ENCODE results near the gene LIPC. TPM values are rescaled to one million over a fixed set of nuclear protein-coding genes. Genes with fewer than 3 reads are reported as not detected.

The LIPC gene
- total RNA-seq, 2 donors from 2014 or later = 2.9 to 13.8 TPM

- H3K36me3 ChIP-seq = no peaks in the 10 kb centered on the region
- H3K4me3 ChIP-seq = no peak overlapping the region
- TF ChIP-seq CTCF (IDR thresholded peaks at IDR 0.05) = no peak
- H3K27ac ChIP-seq = no peak overlapping the region
- no peak overlapping the region for H3K9ac ChIP-seq (ENCODE audit: low read depth in 2 of 2, low read length in 2 of 2)
- no peak for DNase-seq
- no peaks in the 10 kb centered on the region for H3K27me3 ChIP-seq
- intact Hi-C loops (cut with DNase I) = no loop called here
- H3K4me1 ChIP-seq = no peaks in the 10 kb centered on the region
- H3K9me3 ChIP-seq = no peaks in the 10 kb centered on the region
Observed at GRCh38 chr15:58418135-58418534, 13.7 kb upstream of the LIPC start.

DNA sequence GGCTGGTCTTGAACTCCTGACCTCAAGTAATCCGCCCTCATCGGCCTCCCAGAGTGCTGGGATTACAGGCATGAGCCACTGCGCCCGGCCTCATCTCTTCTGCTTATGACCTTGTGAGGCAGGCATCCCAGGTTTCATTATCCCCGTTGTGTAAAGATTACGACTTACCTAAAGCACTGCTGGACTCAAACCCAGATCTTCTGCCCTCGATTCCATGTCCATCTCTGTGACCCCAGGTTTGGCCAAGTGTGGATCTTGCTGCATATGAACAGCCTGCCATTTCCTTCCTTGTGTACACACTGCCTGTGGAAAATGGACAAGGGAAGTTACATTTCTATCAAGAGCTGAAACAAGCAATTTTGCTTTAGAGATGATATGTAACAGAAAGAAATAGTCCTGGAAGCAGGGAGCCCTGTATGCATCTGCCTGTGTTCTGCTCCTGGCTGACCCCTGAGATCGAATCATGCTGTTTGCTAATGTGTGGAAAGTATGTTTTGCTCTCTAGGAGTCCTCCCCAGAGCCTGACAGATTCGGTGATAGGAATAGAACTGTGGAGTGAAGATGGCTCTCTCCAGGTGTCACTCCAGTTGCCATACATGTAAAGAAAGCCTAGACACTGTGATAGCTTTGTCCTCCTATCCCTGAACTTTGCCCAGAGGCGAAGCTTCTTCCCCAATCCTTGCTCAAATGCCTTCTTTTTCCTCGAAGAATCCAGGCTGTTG lies 11.8 kb upstream of the LIPC start:
- no peak overlapping the region for H3K9ac ChIP-seq (ENCODE audit: low read depth in 2 of 2, low read length in 2 of 2)
- H3K9me3 ChIP-seq = no peaks in the 10 kb centered on the region
- intact Hi-C loops (cut with DNase I) = no loop called here
- no peak overlapping the region for H3K4me3 ChIP-seq
- H3K36me3 ChIP-seq = no peaks in the 10 kb centered on the region
- no peaks in the 10 kb centered on the region for H3K27me3 ChIP-seq
- no peak for DNase-seq
- H3K27ac ChIP-seq = no peak overlapping the region
- H3K4me1 ChIP-seq = no peaks in the 10 kb centered on the region
- TF ChIP-seq CTCF (IDR thresholded peaks at IDR 0.05) = no peak

DNA sequence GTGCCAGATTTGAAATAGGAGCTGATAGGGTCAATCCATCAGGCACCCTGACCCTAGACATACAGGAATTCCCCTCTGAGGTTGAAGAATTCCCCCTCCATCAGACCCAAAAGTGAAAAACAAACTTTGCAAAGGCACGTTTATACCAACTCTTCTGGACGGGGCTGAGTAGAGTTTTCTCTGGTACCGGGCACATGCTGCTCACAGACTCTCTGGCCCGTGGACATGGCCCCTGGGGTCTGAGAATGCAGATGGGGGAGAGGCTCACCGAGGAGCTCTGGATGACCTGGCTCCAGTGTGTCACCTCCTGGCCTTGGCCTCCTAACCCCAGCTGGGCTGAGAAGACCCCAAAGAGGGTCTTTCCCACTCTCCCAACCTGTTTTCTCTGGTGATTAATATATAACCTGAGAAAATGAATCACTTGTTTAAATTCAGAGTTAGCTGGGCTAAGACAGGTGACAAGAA lies 11.2 kb upstream of the LIPC start:
- H3K36me3 ChIP-seq = no peaks in the 10 kb centered on the region

DNA sequence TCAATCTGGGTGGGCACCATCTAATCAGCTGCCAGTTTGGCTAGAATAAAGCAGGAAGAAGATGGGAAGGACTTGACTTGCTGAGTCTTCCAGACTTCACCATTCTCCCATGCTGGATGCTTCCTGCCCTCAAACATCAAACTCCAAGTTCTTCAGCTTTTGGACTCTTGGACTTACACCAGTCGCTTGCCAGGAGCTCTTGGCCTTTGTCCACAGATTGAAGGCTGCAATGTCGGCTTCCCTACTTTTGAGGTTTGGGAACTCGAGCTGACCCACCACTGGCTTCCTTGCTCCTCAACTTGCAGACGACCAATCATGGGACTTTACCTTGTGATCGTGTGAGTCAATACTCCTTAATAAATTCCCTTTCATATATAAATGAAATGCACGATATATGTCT lies 8.6 kb upstream of the LIPC start:
- no peaks in the 10 kb centered on the region for H3K27me3 ChIP-seq
- no peaks in the 10 kb centered on the region for H3K36me3 ChIP-seq
- no peak for DNase-seq
- no peak overlapping the region for H3K9ac ChIP-seq (ENCODE audit: low read depth in 2 of 2, low read length in 2 of 2)
- no peak for TF ChIP-seq CTCF (IDR thresholded peaks at IDR 0.05)
- H3K9me3 ChIP-seq = no peaks in the 10 kb centered on the region
- no peaks in the 10 kb centered on the region for H3K4me1 ChIP-seq
- intact Hi-C loops (cut with DNase I) = no loop called here
- H3K27ac ChIP-seq = no peak overlapping the region
- no peak overlapping the region for H3K4me3 ChIP-seq

More for the DNA sequence above, 11.2 kb upstream of the LIPC start:
- H3K9me3 ChIP-seq = no peaks in the 10 kb centered on the region
- intact Hi-C loops (cut with DNase I) = no loop called here
- H3K27me3 ChIP-seq = no peaks in the 10 kb centered on the region
- H3K4me1 ChIP-seq = no peaks in the 10 kb centered on the region
- H3K4me3 ChIP-seq = no peak overlapping the region
- H3K9ac ChIP-seq (ENCODE audit: low read depth in 2 of 2, low read length in 2 of 2) = no peak overlapping the region
- TF ChIP-seq CTCF (IDR thresholded peaks at IDR 0.05) = no peak
- H3K27ac ChIP-seq = no peak overlapping the region
- no peak for DNase-seq

GRCh38 chr15:58423831-58424608 lies 7.8 kb upstream of the LIPC start:
- TF ChIP-seq CTCF (IDR thresholded peaks at IDR 0.05) = no peak
- H3K4me3 ChIP-seq = no peak overlapping the region
- no peak for DNase-seq
- intact Hi-C loops (cut with DNase I) = no loop called here
- H3K36me3 ChIP-seq = no peaks in the 10 kb centered on the region
- H3K27me3 ChIP-seq = no peaks in the 10 kb centered on the region
- no peaks in the 10 kb centered on the region for H3K4me1 ChIP-seq
- no peaks in the 10 kb centered on the region for H3K9me3 ChIP-seq
- H3K9ac ChIP-seq (ENCODE audit: low read depth in 2 of 2, low read length in 2 of 2) = no peak overlapping the region
- H3K27ac ChIP-seq = no peak overlapping the region
